ENCODE data around the gene SIN3A. TPM values are rescaled to one million over a fixed set of nuclear protein-coding genes. Genes with fewer than 3 reads are reported as not detected.

The SIN3A gene
- total RNA-seq (2012; rRNA removed) (25.6 and 31.5 TPM in 2 replicates), polyA plus RNA-seq (2012; rRNA removed) (21.2 and 25.3 TPM in 2 replicates), Bru-seq, nascent RNA (percentile 81 among the genes with signal in this experiment), BruChase-seq, experiment 1, labeled RNA remaining after a 6-hour chase (percentile 79 among the genes with signal in this experiment), BruChase-seq, experiment 2, labeled RNA remaining after a 2-hour chase (percentile 79 among the genes with signal in this experiment)
- 7.2 and 17.1 TPM in 2 replicates for polyA plus RNA-seq (2012; cell fraction: cytosol; rRNA removed)
- polyA plus RNA-seq (2012; cell fraction: nucleus; rRNA removed; ENCODE audit: low replicate concordance): 18.9 and 20.8 TPM in 2 replicates
- long read RNA-seq, full-length matches to known transcripts: 4 of 14 reads
- long read RNA-seq, partial matches to known transcripts: 10 of 14 reads
- long read RNA-seq, other reads (novel, unspliced or antisense): 0 of 14 reads

GRCh38 chr15:75451674-75452363, at the start of gene SIN3A:
Gene SIN3A, minus strand, starts transcription at chr15:75451690. Its CDS starts 21,315 bp downstream, at chr15:75430375.
- H2AFZ ChIP-seq (replicated peaks; ENCODE audit: low read length, poor library complexity): peak within 1 kb of the TSS; percentile 92
- H4K91ac ChIP-seq (ENCODE audit: insufficient read depth, low read depth, low read length): peak within 1 kb of the TSS; percentile 79
- H4K5ac ChIP-seq (ENCODE audit: low read depth, low read length): peak within 1 kb of the TSS; percentile 35
- peak within 1 kb of the TSS; percentile 22; the same call in 1 of the 3 replicates for H2BK15ac ChIP-seq (ENCODE audit: low read depth, low read length)
- peak within 1 kb of the TSS; percentile 91 for H3K56ac ChIP-seq (ENCODE audit: extremely low read depth, insufficient read depth, low read length)
- intact Hi-C loops (cut with micrococcal nuclease): loop anchor here (5.0 to 10.0 kb wide), 2 partner anchors 185 to 427 kb away; partner anchors contain the start of gene PPCDC
- H2BK20ac ChIP-seq (ENCODE audit: low read depth, low read length): no peak within 1 kb of the TSS
- H3K4me1 ChIP-seq (ENCODE audit: control insufficient read depth, insufficient read depth, low read length): peaks cover 8% of the 10 kb centered on the region
- peak within 1 kb of the TSS; percentile 85 for H2AK9ac ChIP-seq (replicated peaks; ENCODE audit: low read depth, low read length, poor library complexity)
- H3K27ac ChIP-seq (ENCODE audit: insufficient read depth, low read length): peak within 1 kb of the TSS; percentile 98
- no peaks in the 10 kb centered on the region for H3K27me3 ChIP-seq (ENCODE audit: control insufficient read depth, insufficient read depth, low read length)
- H4K20me1 ChIP-seq (ENCODE audit: insufficient read depth, low read length): peaks cover 48% of the 10 kb centered on the region
- H3K4ac ChIP-seq (ENCODE audit: low read depth, low read length): peak within 1 kb of the TSS; percentile 88
- peaks cover 11 to 42% of the 10 kb centered on the region in 2 experiments; a peak in 3 of 4 replicates for H3K79me1 ChIP-seq (ENCODE audit: low read depth in 1 of 2, low read length in 2 of 2)
- DNase-seq (peak; percentile 100), ATAC-seq (ENCODE audit: low read depth) (peak; percentile 43)
- peak within 1 kb of the TSS; percentile 97 for H2BK5ac ChIP-seq (ENCODE audit: low read depth, low read length, poor library complexity, severe bottlenecking)
- CTCF ChIA-PET: interaction anchor here (0.6 to 2.5 kb wide), 2 partner anchors 84 to 1216 kb away, joined by 3 to 8 read pairs; partner anchors contain the start of gene CCDC33
- in situ Hi-C loops (cut with MboI; ENCODE audit: low sequenced_read_pairs): no loop called here
- peak within 1 kb of the TSS; percentile 79 to 94; a peak in 3 of 4 replicates for H4K8ac ChIP-seq (ENCODE audit: low read depth in 2 of 2, low read length in 2 of 2)
- POLR2A ChIA-PET (ENCODE audit: unreplicated experiment): interaction anchor here (0.6 to 1.1 kb wide), 4 partner anchors 16 to 163 kb away, joined by 3 to 34 read pairs (median 3); no protein-coding TSS in a partner anchor
- peak within 1 kb of the TSS; percentile 7; the same call in 1 of the 2 replicates for H2BK120ac ChIP-seq (ENCODE audit: low read depth, low read length)
- H3K9me3 ChIP-seq (ENCODE audit: control insufficient read depth, insufficient read depth, low read length): no peaks in the 10 kb centered on the region
- peak within 1 kb of the TSS; percentile 91 for H3K14ac ChIP-seq (replicated peaks; ENCODE audit: low read depth, low read length)
- H3K9ac ChIP-seq (ENCODE audit: low read depth, low read length): peak within 1 kb of the TSS; percentile 95
- H3K9me1 ChIP-seq (ENCODE audit: insufficient read depth, low read length): peaks cover 5% of the 10 kb centered on the region; the same call in 1 of the 2 replicates
- H3K36me3 ChIP-seq (ENCODE audit: control insufficient read depth, insufficient read depth, low read length): 0 out of 2 replicates have a peak, but pooled peaks cover 2% of the 10 kb centered on the region
- H3K4me3 ChIP-seq (ENCODE audit: insufficient read depth, low read depth, low read length): peak within 1 kb of the TSS; percentile 84
- no TSS peak for BruUV-seq (replicated peaks)
- peak within 1 kb of the TSS; percentile 65 for H3K18ac ChIP-seq (ENCODE audit: low read depth, low read length)
- no CpG with 5 or more reads among the region's 39 CpGs for WGBS, 2 experiments (ENCODE audit: extremely low coverage in 2 of 2, insufficient read length in 1 of 2)
- dilution Hi-C loops (cut with HindIII; ENCODE audit: low sequenced_read_pairs, unreplicated experiment): no loop called here
- no peak for TF ChIP-seq CHD1 (IDR thresholded peaks at IDR 0.05; ENCODE audit: low read depth, low read length)
- TF ChIP-seq FOS (IDR thresholded peaks at IDR 0.05; ENCODE audit: low read depth, low read length): no peak; the same call in 1 of the 2 replicates
- TF ChIP-seq ELK1 (IDR thresholded peaks at IDR 0.05; ENCODE audit: borderline replicate concordance, low read depth, low read length): no peak
- TF ChIP-seq MAZ (IDR thresholded peaks at IDR 0.05; ENCODE audit: borderline replicate concordance, low read depth, low read length): peak; percentile 90
- H3K23ac ChIP-seq (ENCODE audit: low read depth, low read length): peak within 1 kb of the TSS; percentile 89
- peak within 1 kb of the TSS; percentile 90 for H2AK5ac ChIP-seq (ENCODE audit: low read depth, low read length)
- H3K4me2 ChIP-seq (ENCODE audit: low read depth, low read length): peak within 1 kb of the TSS; percentile 99

Measured in IMR-90 (cell line).